ENCODE results near the gene SART3. TPM values are rescaled to one million over a fixed set of nuclear protein-coding genes. Genes with fewer than 3 reads are reported as not detected.
A peak's percentile ranks its signal among the peaks of the same experiment; 100 is the strongest.

Gene SART3
- total and polyA plus RNA-seq, 2 of the 13 experiments (the other 11 are each of a cell fraction or from before 2014, with no cell fraction given), result 16.1 to 69.9 TPM

GRCh38 chr12:108562348-108563135 lies 1.6 kb upstream of the SART3 start, which contains the start of gene ISCU (continued):
- TF ChIP-seq, protein P1, sequence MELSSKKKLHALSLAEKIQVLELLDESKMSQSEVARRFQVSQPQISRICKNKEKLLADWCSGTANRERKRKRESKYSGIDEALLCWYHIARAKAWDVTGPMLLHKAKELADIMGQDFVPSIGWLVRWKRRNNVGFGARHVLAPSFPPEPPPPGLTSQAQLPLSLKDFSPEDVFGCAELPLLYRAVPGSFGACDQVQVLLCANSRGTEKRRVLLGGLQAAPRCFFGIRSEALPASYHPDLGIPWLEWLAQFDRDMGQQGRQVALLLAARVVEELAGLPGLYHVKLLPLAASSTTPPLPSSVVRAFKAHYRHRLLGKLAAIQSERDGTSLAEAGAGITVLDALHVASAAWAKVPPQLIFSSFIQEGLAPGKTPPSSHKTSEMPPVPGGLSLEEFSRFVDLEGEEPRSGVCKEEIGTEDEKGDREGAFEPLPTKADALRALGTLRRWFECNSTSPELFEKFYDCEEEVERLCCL (CRISPR knock-in tag; IDR thresholded peaks at IDR 0.05; ENCODE audit: borderline replicate concordance), result 0 out of 2 replicates have a peak, but pooled peaks have one; percentile 35
- TF ChIP-seq ARNT (IDR thresholded peaks at IDR 0.05) (no peak), ZNF333 (CRISPR knock-in tag; IDR thresholded peaks at IDR 0.05; ENCODE audit: borderline replicate concordance) (peak; percentile 34; the same call in 1 of the 2 replicates), GFI1 (CRISPR knock-in tag; IDR thresholded peaks at IDR 0.05; ENCODE audit: borderline replicate concordance) (no peak), SP1 (IDR thresholded peaks at IDR 0.05) (no peak), SP1 (CRISPR knock-in tag; IDR thresholded peaks at IDR 0.05) (peak; percentile 96), ZNF205 (CRISPR knock-in tag; IDR thresholded peaks at IDR 0.05) (no peak), PAXIP1 (CRISPR knock-in tag; conservative IDR thresholded peaks at IDR 0.05) (peak; percentile 17; the same call in 1 of the 2 replicates), THAP7 (CRISPR knock-in tag; IDR thresholded peaks at IDR 0.05) (peak; percentile 99), ZFY (CRISPR knock-in tag; IDR thresholded peaks at IDR 0.05) (peak; percentile 75), ZFYVE20 (CRISPR knock-in tag; IDR thresholded peaks at IDR 0.05; ENCODE audit: borderline replicate concordance, low read depth) (no peak), ZNF546 (CRISPR knock-in tag; conservative IDR thresholded peaks at IDR 0.05) (no peak), GLI4 (CRISPR knock-in tag; IDR thresholded peaks at IDR 0.05; ENCODE audit: borderline replicate concordance) (no peak; the same call in 1 of the 2 replicates), GATAD1 (CRISPR knock-in tag; IDR thresholded peaks at IDR 0.05) (peak; percentile 93), YY1 (IDR thresholded peaks at IDR 0.05; ENCODE audit: insufficient read depth, insufficient replicate concordance, low read depth, low read length) (peak; percentile 96), SPEN (CRISPR knock-in tag; IDR thresholded peaks at IDR 0.05; ENCODE audit: low read depth) (peak; percentile 75), WIZ (CRISPR knock-in tag; IDR thresholded peaks at IDR 0.05) (no peak), HNRNPUL1 (IDR thresholded peaks at IDR 0.05; ENCODE audit: low read depth, low read length) (no peak), NAIF1 (CRISPR knock-in tag; IDR thresholded peaks at IDR 0.05; ENCODE audit: borderline replicate concordance) (peak; percentile 20; the same call in 1 of the 2 replicates)
- TF ChIP-seq, protein P2, sequence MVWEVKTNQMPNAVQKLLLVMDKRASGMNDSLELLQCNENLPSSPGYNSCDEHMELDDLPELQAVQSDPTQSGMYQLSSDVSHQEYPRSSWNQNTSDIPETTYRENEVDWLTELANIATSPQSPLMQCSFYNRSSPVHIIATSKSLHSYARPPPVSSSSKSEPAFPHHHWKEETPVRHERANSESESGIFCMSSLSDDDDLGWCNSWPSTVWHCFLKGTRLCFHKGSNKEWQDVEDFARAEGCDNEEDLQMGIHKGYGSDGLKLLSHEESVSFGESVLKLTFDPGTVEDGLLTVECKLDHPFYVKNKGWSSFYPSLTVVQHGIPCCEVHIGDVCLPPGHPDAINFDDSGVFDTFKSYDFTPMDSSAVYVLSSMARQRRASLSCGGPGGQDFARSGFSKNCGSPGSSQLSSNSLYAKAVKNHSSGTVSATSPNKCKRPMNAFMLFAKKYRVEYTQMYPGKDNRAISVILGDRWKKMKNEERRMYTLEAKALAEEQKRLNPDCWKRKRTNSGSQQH (CRISPR knock-in tag; IDR thresholded peaks at IDR 0.05; ENCODE audit: low read depth), result 0 out of 2 replicates have a peak, but pooled peaks have one; percentile 76
- TF ChIP-seq, protein P3, sequence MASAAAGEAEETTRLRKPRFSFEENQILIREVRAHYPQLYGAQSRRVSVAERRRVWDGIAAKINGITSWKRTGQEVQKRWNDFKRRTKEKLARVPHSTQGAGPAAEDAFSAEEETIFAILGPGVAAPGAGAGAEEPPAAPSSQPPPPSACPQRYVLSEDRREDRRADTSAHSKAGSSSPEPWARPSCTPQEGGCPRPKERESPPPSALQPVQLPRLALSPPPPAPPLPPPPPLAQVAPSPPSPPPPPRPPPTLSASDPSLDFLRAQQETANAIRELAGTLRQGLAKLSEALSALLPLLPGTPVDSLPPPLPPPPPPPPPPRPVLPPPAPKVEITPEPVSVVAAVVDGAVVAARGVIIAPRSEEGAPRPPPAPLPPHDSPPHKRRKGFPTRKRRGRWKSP (CRISPR knock-in tag; IDR thresholded peaks at IDR 0.05), result peak; percentile 79; the same call in 1 of the 2 replicates

Measured in HepG2 (cell line).